Right lung (tissue), 5 donors: Measurements from ENCODE around the gene DOLPP1. TPM values are rescaled to one million over a fixed set of nuclear protein-coding genes. Genes with fewer than 3 reads are reported as not detected.

Experiments
- DNase-seq, 2 donors: peaks; one replicate each; pipeline ENCODE4 v3.0.0-alpha.2; 2013
- polyA plus RNA-seq, 5 donors: library from polyadenylated mRNA; unstranded; fragments of 120-200 nt; gene quantifications; one replicate each; pipeline versions ENCODE4 v1.2.1 to v1.2.3, GENCODE V29; 2013; ENCODE audit warnings: inconsistent platforms in 1 of 5, low replicate concordance in 1 of 5; ENCODE audit not compliant: insufficient read length in 5 of 5, insufficient read depth in 1 of 5

DOLPP1 gene
- polyA plus RNA-seq, 5 donors = 13.2 to 18.4 (median 14.7) TPM

GRCh38 chr9:129093602-129094386, 12.9 kb downstream of the DOLPP1 start:
- DNase-seq = no peak

GRCh38 chr9:129094387-129095169, 13.7 kb downstream of the DOLPP1 start:
- no peak for DNase-seq

- no peak for DNase-seq
These were observed 14.3 kb downstream of the DOLPP1 start for GRCh38 chr9:129095170-129095667.

GRCh38 chr9:129095908-129096307, 15.0 kb downstream of the DOLPP1 start:
- no peak for DNase-seq

GRCh38 chr9:129097671-129098306, 16.9 kb downstream of the DOLPP1 start:
- DNase-seq = no peak

GRCh38 chr9:129098328-129098727, 17.4 kb downstream of the DOLPP1 start:
- no peak for DNase-seq

- DNase-seq = no peak
These were observed 19.7 kb downstream of the DOLPP1 start for GRCh38 chr9:129100383-129101169.

- DNase-seq = no peak
These were observed 20.4 kb downstream of the DOLPP1 start for GRCh38 chr9:129101279-129101678.

GRCh38 chr9:129102095-129102525, 21.2 kb downstream of the DOLPP1 start:
- DNase-seq = no peak

- no peak for DNase-seq
These were observed 22.1 kb downstream of the DOLPP1 start for GRCh38 chr9:129102791-129103594.

GRCh38 chr9:129103595-129103965, 22.7 kb downstream of the DOLPP1 start:
- DNase-seq = no peak

- no peak for DNase-seq
These were observed 23.1 kb downstream of the DOLPP1 start for GRCh38 chr9:129104051-129104450.

- DNase-seq = no peak
These were observed 25.2 kb downstream of the DOLPP1 start for GRCh38 chr9:129105857-129106694.

GRCh38 chr9:129107651-129108050, 26.7 kb downstream of the DOLPP1 start:
- DNase-seq = no peak

- no peak for DNase-seq
These were observed 27.3 kb downstream of the DOLPP1 start for GRCh38 chr9:129108083-129108804.

- DNase-seq = no peak
These were observed 28.1 kb downstream of the DOLPP1 start for GRCh38 chr9:129108805-129109536.

- DNase-seq = no peak
These were observed 28.6 kb downstream of the DOLPP1 start for GRCh38 chr9:129109537-129109903.
